Epithelial cell of prostate (primary cell): Measurements from ENCODE around the gene SYNE3.
A peak's percentile ranks its signal among the peaks of the same experiment; 100 is the strongest.

Experiments
- DNase-seq: peaks from one replicate; pipeline ENCODE4 v3.0.0-alpha.2; 2011; ENCODE audit warnings: low read depth, low spot score
- H3K27ac ChIP-seq: fragments of 450-650 bp; 2 replicates; pipeline ENCODE4 v1.5.1; 2017; ENCODE audit warnings: mild to moderate bottlenecking

Gene SYNE3

GRCh38 chr14:95526483-95527386, 10.3 kb upstream of the SYNE3 start:
- no peak for DNase-seq
- H3K27ac ChIP-seq = peak overlapping the region; percentile 4

GRCh38 chr14:95525999-95526398, 9.5 kb upstream of the SYNE3 start:
- H3K27ac ChIP-seq = no peak overlapping the region
- no peak for DNase-seq

GRCh38 chr14:95524706-95525512, 8.5 kb upstream of the SYNE3 start:
- DNase-seq = peak; percentile 18
- H3K27ac ChIP-seq = peak overlapping the region; percentile 94

- no peak for DNase-seq
- H3K27ac ChIP-seq = peak overlapping the region; percentile 94
Observed at GRCh38 chr14:95523815-95524448, 7.5 kb upstream of the SYNE3 start.

- H3K27ac ChIP-seq = peak overlapping the region; percentile 94
- DNase-seq = no peak
Observed at GRCh38 chr14:95523051-95523814, 6.8 kb upstream of the SYNE3 start.

GRCh38 chr14:95522556-95522955, 6.1 kb upstream of the SYNE3 start:
- no peak for DNase-seq
- H3K27ac ChIP-seq = peak overlapping the region; percentile 94

- H3K27ac ChIP-seq = no peak overlapping the region
- DNase-seq = no peak
Observed at GRCh38 chr14:95522116-95522515, 5.7 kb upstream of the SYNE3 start.

GRCh38 chr14:95521001-95521400, 4.6 kb upstream of the SYNE3 start:
- DNase-seq = no peak
- no peak overlapping the region for H3K27ac ChIP-seq

- no peak for DNase-seq
- H3K27ac ChIP-seq = peak overlapping the region; percentile 56
Observed at GRCh38 chr14:95520346-95520745, 3.9 kb upstream of the SYNE3 start.

GRCh38 chr14:95519699-95520098, 3.2 kb upstream of the SYNE3 start:
- H3K27ac ChIP-seq = peak overlapping the region; percentile 56
- DNase-seq = no peak

GRCh38 chr14:95518045-95518751, 1.7 kb upstream of the SYNE3 start:
- DNase-seq = no peak
- peak overlapping the region; percentile 56 for H3K27ac ChIP-seq

- DNase-seq = no peak
- H3K27ac ChIP-seq = peak overlapping the region; percentile 16
Observed at GRCh38 chr14:95515596-95516552, 576 bp downstream of the SYNE3 start.

GRCh38 chr14:95515080-95515489, 1.4 kb downstream of the SYNE3 start:
- no peak for DNase-seq
- H3K27ac ChIP-seq = peak overlapping the region; percentile 12

- no peak for DNase-seq
- peak overlapping the region; percentile 12 for H3K27ac ChIP-seq
Observed at GRCh38 chr14:95514131-95515079, 2.0 kb downstream of the SYNE3 start.

GRCh38 chr14:95513291-95513690, 3.2 kb downstream of the SYNE3 start:
- DNase-seq = no peak
- no peak overlapping the region for H3K27ac ChIP-seq

GRCh38 chr14:95511687-95512086, 4.8 kb downstream of the SYNE3 start:
- DNase-seq = no peak
- H3K27ac ChIP-seq = no peak overlapping the region

GRCh38 chr14:95510804-95511203, 5.6 kb downstream of the SYNE3 start:
- no peak for DNase-seq
- H3K27ac ChIP-seq = no peak overlapping the region
